GM20431 (cell line): ENCODE measurements around the gene APOBEC4.

Source experiments
- in situ Hi-C: fragments of 300-500 bp; cut with MseI, MboI; formaldehyde crosslinking; loops from one replicate; pipeline ENCODE4 v1.15.0; 2020; ENCODE audit warnings: low sequenced_read_pairs; ENCODE audit not compliant: unreplicated experiment

Gene APOBEC4, protein sequence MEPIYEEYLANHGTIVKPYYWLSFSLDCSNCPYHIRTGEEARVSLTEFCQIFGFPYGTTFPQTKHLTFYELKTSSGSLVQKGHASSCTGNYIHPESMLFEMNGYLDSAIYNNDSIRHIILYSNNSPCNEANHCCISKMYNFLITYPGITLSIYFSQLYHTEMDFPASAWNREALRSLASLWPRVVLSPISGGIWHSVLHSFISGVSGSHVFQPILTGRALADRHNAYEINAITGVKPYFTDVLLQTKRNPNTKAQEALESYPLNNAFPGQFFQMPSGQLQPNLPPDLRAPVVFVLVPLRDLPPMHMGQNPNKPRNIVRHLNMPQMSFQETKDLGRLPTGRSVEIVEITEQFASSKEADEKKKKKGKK

DNA sequence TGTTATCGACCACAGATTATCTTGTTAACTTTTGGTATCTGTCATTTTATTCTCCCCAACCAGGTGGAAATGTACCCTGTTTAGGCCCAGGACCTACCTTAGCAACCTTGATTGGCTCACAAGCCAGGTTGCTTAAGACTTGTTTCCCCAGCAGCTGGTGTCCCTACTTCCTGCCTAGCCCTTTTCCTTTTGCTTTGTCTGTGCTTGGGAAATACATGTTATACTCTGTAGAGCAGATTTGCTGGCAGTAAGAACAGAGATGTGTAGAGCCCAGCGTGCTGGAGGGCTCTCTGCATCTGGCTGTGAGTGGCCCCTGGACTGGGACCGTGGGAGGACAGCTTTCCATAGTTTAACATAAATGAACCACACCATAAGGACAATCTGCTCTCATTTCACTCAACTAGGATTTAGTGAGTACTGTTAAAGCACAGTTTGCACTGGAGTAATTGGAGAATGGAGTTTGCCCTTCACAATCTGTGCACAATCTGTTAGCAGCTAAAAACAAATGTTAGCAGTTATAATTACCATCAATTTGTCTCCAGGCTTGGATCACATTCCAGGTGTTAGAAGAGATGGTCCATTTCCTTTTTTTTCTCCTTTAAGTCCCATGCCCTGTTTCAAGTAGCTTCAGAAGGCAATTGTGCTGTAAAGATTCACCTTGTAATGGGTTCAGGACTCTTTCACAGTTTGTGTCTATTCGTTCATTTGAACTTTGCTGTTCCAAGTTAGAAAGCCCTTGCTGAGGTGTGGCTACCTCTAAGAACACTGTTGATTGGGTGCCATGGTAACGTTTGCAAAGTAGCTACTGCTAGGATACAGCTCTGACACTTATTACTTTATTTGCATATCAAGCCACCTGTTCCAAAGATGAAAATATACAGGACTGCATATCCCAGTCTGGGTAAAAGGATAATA lies at the start of gene APOBEC4:
TSS of gene APOBEC4 (minus strand) at position 770 of the 915 bp plus-strand sequence. CDS start 4,535 bp downstream, outside the sequence.
- in situ Hi-C loops, result no loop called here

- in situ Hi-C loops, result no loop called here
These were observed 49.7 kb upstream of the APOBEC4 start for GRCh38 chr1:183702813-183703198.

DNA sequence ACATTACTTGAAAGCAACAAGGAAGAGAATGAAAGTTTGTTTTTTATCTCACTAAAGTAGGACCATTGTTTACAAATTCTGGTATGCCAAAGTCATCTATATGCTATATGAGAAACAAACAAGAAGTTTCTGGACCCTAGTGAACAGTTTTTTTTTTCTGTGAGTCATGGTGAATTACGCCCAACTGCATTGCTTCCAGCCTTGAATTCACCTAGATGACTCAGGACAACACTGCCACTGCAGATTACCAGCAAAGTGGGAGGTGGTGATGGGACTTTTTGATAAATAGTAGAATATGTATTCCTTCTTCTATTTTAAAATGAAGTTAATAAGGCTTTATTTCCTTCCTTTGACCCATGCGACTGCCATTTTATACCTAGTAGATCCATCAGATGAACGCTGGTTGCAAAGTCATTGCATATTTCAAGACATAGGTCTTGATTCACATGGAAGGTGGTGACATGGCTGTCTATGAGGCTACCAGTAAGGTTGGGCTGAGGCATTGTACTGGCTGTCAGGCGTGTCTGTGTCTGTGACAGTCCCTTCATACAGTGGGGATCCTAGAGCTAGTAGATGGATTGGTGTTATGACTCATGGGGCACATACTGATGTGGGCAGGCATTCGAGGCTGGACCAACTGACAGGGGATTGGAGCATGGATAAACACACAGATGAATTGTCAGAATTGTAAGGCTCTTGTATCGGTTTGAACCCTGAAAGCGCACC lies 49.1 kb upstream of the APOBEC4 start:
- in situ Hi-C loops, result no loop called here

GRCh38 chr1:183699616-183700160 lies 46.6 kb upstream of the APOBEC4 start:
- in situ Hi-C loops, result loop anchor here (25.0 kb wide), 1 partner anchor 213 kb away; no protein-coding TSS in a partner anchor

DNA sequence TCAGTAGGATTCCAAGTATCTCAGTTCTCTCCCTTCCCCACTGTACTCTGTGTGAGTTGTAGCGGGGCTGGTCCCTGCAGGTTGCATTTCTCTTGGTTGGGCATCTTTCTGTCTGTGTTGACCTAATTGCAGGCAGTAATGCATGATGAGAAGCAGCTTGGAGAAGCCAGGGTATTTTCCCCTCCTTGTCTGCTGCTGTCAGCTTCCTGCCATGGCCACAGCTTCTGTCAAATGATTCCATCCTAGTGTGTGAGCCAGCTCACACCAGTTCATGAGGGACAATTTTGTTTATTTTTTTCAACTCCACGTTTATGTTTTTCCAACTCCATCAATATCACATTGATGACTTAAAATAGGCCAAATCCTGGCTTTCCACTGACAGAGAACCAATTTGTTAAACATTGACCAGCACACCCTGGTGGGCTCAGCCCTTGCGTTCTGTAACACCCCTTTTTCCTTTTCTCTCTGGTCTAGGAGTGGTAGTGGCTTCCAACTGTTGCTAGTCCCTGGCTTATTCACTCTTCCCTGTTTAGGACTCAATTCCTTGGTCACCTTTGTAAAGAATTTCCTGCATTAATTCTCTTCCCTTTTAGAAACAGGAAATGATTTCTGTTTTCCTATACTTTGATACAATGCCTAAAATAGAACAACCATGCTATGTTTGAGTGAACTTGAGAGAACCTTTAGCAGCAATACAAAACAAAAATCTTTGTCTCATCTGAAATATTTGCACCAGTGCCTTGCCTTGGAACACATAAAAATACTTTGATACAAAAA lies 44.9 kb upstream of the APOBEC4 start:
- in situ Hi-C loops, result loop anchor here (25.0 kb wide), 1 partner anchor 214 kb away; no protein-coding TSS in a partner anchor

DNA sequence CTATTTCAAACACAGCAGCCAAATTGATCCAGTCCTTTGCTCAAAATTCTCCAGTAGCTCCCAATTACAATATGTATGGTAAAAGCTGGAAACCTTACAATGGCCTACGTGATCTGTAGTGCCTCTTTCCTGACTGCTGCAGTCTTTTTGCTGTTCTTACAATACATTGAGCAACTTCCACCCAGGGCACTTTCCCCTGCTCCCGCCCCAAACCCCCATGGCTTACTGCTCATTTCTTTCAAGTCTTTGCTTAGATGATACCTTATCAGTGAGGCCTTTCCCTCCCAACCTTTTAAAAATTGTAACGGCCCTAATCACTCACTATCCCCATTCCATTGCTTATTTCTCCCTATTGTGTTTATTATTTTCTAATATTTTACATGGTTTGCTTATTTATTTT lies 43.9 kb upstream of the APOBEC4 start:
- in situ Hi-C loops, result loop anchor here (25.0 kb wide), 1 partner anchor 215 kb away; no protein-coding TSS in a partner anchor

GRCh38 chr1:183694755-183695154 lies 41.6 kb upstream of the APOBEC4 start:
- in situ Hi-C loops, result loop anchor here (25.0 kb wide), 1 partner anchor 218 kb away; no protein-coding TSS in a partner anchor

GRCh38 chr1:183694066-183694465 lies 41.0 kb upstream of the APOBEC4 start:
- in situ Hi-C loops, result loop anchor here (25.0 kb wide), 1 partner anchor 218 kb away; no protein-coding TSS in a partner anchor

GRCh38 chr1:183693521-183693920 lies 40.4 kb upstream of the APOBEC4 start:
- in situ Hi-C loops, result loop anchor here (25.0 kb wide), 1 partner anchor 219 kb away; no protein-coding TSS in a partner anchor

GRCh38 chr1:183689762-183690204 lies 36.7 kb upstream of the APOBEC4 start:
- in situ Hi-C loops, result loop anchor here (25.0 kb wide), 1 partner anchor 223 kb away; no protein-coding TSS in a partner anchor

DNA sequence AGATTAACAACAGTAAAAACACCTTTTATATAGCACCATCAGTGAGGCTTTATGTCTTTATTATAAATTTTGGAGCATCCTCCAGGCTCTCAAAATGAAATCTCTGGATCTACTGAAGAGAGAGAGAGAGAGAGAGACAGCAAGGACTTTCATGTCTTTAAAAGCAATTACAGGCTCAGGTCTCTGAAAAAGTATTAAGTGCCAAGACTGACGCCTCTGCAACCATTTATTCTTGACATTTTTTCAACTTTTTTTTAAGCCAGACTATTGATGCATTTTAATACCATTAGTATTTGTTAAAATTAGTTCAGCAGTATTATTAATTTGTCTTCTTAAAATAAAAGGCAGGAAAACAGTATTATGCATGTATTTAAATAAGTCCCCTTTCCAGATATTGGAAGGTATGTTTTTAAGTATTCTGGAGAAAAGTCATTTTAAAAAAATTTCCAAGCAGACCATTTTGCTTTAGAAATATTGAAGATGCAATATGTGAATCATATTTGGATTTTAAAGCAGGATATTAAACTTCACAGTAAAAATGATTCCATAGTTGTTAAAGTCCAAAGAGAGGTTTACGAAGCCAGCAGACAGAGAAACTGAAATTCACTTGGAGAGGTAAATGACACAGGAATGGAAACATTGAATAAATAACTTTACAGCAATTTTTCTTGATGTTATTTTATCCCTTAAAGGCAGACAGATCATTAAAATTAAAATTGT lies 35.4 kb upstream of the APOBEC4 start:
- in situ Hi-C loops, result loop anchor here (25.0 kb wide), 1 partner anchor 224 kb away; no protein-coding TSS in a partner anchor

DNA sequence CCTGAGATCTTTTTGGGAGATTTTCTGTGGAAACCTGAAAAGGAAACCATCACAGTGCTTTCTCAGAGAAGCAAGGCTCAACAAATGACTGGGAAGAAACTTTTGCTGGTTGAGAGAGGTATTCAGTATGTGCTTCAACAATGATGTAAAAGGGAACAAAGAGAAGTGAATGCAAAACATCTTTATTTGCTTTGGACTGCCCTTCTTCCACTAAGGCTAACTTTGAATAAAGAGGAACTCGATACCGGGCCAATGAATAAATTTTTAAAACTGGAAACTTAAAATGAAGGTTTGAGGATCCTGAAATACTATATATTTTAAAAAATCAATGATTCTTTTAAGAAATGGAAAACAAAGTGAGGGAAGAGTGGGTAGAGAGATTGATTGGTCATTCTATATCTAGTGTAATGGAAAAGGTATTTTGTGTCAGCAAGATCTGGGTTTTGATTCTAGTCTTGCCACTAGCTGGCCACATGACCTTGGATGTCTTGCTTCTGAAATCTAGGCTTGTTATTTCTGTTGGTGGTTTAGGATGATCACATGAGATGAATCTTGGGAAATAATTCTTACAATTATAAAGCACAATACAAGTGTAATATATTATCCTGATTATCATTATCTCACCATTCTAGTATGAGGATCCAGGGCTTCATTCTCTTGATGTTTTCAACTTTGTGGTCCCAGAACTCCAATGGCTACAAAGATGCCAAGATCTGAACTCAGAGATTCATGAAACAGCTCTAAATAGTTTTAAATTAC lies 34.6 kb upstream of the APOBEC4 start:
- in situ Hi-C loops, result loop anchor here (25.0 kb wide), 1 partner anchor 225 kb away; no protein-coding TSS in a partner anchor

- in situ Hi-C loops, result loop anchor here (25.0 kb wide), 1 partner anchor 226 kb away; no protein-coding TSS in a partner anchor
These were observed 33.1 kb upstream of the APOBEC4 start for GRCh38 chr1:183686229-183686628.

- in situ Hi-C loops, result loop anchor here (25.0 kb wide), 1 partner anchor 227 kb away; no protein-coding TSS in a partner anchor
These were observed 32.1 kb upstream of the APOBEC4 start for GRCh38 chr1:183685112-183685713.

DNA sequence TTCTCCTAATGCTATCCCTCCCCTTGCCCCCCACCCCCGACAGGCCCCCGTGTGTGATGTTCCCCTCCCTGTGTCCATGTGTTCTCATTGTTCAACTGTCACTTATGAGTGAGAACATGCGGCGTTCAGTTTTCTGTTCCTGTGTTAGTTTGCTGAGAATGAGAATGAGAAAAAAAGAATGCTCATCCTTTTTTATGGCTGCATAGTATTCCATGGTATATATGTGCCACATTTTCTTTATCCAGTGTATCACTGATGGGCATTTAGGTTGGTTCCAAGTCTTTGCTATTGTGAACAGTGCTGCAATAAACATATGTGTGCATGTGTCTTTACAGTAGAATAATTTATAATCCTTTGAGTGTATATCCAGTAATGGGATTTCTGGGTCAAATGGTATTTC lies 26.2 kb upstream of the APOBEC4 start:
- in situ Hi-C loops, result loop anchor here (25.0 kb wide), 1 partner anchor 233 kb away; no protein-coding TSS in a partner anchor

- in situ Hi-C loops, result loop anchor here (25.0 kb wide), 1 partner anchor 233 kb away; no protein-coding TSS in a partner anchor
These were observed 25.7 kb upstream of the APOBEC4 start for GRCh38 chr1:183678819-183679218.
